Right lobe of liver (tissue), 4 donors: ENCODE data around the gene GRM7.
A peak's percentile ranks its signal among the peaks of the same experiment; 100 is the strongest.
"Not testable (repeated sequence)": the region's sequence is repeated elsewhere in the genome, so short reads cannot be mapped to it uniquely, and the experiment has no call there.

Experiments used
- CTCF ChIP-seq, 4 donors: fragments of 200-600 bp in 3 of 4; fragments of 450-650 bp in 1 of 4; IDR thresholded peaks; one replicate each; pipeline versions ENCODE4 v1.5.1 to v1.8.0; 2016 to 2022; ENCODE audit warnings: antibody characterized with exemption in 4 of 4, mild to moderate bottlenecking in 2 of 4
- POLR2A ChIP-seq: fragments of 450-650 bp; IDR thresholded peaks from one replicate; pipeline ENCODE4 v1.6.1; 2017; ENCODE audit warnings: antibody characterized with exemption, mild to moderate bottlenecking
- donor health status: DM: no; HTN: no; CAD: no.
- donor health status: DM: no; HTN: no; CAD: no.
- donor health status: DM: no; HTN: yes; CAD: no.

GRCh38 chr3:6935418-6935817 is 74.5 kb downstream of the GRM7 start:
- peak in 3 of 4 donors; percentile 9 to 34 (median 34) for TF ChIP-seq CTCF (IDR thresholded peaks at IDR 0.05)
- TF ChIP-seq POLR2A: not testable (repeated sequence)
